Erythroblast (primary cell): ENCODE results near the gene LINC00305.

Experiments
- DNase-seq, 2 experiments: peaks; one replicate each; lab custom pipeline; 2025; lab: John Stamatoyannopoulos, UW
- GATA1 ChIP-seq: IDR thresholded peaks from 2 replicates; pipeline ENCODE4 v1.6.1; 2011; ENCODE audit warnings: low read depth, mild to moderate bottlenecking, control low read depth, low read length, moderate library complexity
- POLR2A ChIP-seq: IDR thresholded peaks from 2 replicates; pipeline ENCODE4 v1.6.1; 2011; ENCODE audit warnings: mild to moderate bottlenecking, low read length

Gene LINC00305

GRCh38 chr18:64032312-64032711, 116.6 kb downstream of the LINC00305 start:
- TF ChIP-seq GATA1 = no peak
- no peak for TF ChIP-seq POLR2A

DNA sequence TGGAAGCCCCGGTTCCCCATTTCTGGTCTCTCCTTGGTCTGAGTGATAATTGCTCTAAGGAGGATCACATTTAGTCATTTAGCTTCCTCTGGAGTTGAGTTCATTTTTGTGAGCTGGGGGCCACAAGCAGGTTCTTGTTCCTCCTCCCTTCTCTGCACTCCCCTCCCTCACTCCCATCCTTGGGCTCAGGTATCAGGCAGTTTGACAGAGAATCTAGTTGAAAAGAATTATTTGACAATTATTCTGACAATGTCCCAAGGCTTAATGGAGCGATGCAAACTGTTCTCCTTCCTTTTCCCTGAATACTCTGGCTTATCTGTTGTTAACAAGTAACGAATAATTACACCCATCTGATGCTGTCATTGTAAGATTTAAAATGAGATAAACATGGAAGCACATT, 117.5 kb downstream of the LINC00305 start:
- TF ChIP-seq POLR2A = no peak
- no peak for TF ChIP-seq GATA1
- no peak for DNase-seq

More at GRCh38 chr18:64032312-64032711, 116.6 kb downstream of the LINC00305 start:
- no peak for DNase-seq
